GM19438 (cell line): ENCODE measurements around the gene GBGT1.
A peak's percentile ranks its signal among the peaks of the same experiment; 100 is the strongest.
"Not testable (repeated sequence)": the region's sequence is repeated elsewhere in the genome, so short reads cannot be mapped to it uniquely, and the experiment has no call there.

ENCODE experiments used
- ATAC-seq: cut with Tn5 transposase; IDR thresholded peaks from one replicate; pipeline ENCODE4 v1.9.1; 2021; ENCODE audit warnings: low read depth; ENCODE audit not compliant: unreplicated experiment

Gene GBGT1

GRCh38 chr9:133163504-133164172 lies at the start of gene GBGT1:
Gene GBGT1 (minus strand): TSS chr9:133163914. CDS start chr9:133162412, 1,502 bp downstream.
- peak; percentile 47 for ATAC-seq

DNA sequence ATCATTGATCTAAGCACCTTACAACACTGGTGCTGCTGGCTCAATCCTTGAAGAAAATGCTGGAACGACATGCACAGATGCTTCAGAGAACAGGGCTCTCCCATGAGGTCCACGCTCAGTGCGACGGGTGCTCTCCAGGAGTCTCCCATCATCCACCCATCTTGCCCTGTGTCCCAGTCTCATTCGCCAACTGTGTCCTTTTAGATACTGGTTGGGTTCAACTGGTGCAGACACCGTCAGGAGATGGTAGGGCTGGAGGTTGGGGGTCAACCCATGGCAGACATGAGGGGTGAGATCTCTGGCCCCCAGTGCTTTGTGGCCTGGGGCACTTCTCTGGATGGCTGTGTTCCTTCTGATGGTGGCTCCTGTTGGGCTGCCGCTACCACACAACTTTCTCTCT lies 46.9 kb upstream of the GBGT1 start:
- no peak for ATAC-seq

GRCh38 chr9:133210202-133210532 lies 46.5 kb upstream of the GBGT1 start:
- ATAC-seq, result no peak

DNA sequence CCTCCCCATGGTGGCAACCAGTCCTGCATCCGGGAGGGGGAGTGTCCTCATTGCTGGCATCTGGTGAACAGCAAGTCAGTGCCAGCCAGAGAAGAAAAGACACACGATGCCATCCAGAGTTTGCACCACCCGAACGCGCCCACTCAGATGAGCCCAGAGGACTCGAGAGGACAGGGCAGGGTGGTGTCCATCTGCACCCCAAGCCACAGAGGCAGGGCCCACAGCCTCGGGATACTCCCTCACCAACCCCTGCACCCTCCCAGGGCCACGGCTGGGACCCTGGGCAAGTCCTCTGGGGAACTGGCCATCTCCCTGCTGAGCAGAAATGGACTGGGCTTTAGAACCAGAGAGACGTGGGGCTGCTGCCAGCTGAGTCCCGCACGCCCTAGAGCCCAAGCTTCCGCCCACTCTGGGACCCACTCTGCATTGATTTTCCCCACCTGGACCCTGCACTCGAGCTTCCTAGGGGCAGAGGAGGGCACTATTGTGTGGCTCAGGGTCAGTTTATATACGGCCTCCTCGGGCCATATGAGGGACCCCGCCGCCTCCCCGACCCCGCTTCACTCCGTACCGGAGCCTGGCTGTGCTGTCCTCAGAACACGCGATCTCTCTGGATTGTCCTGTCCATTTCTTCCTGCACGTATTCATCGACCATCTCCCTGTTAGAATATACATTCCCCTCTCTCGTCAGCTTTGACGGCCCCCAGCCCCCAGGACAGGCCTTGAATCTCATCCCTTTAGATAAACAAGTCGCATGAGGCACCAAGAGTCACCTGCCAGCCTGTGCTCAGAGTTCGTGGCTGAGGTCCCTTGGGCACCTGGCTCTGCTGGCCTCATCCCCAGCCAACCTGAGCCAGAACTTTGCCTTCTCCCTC lies 45.9 kb upstream of the GBGT1 start:
- not testable (repeated sequence) for ATAC-seq

GRCh38 chr9:133208880-133209300 lies 45.2 kb upstream of the GBGT1 start, which contains the start of gene OBP2B:
Gene OBP2B (minus strand): TSS chr9:133209250. CDS start chr9:133209199, 51 bp downstream.
- ATAC-seq, result not testable (repeated sequence)

GRCh38 chr9:133208171-133208879 lies 44.6 kb upstream of the GBGT1 start:
- ATAC-seq, result not testable (repeated sequence)

- ATAC-seq, result no peak
These were observed 43.9 kb upstream of the GBGT1 start for GRCh38 chr9:133207540-133208170.

DNA sequence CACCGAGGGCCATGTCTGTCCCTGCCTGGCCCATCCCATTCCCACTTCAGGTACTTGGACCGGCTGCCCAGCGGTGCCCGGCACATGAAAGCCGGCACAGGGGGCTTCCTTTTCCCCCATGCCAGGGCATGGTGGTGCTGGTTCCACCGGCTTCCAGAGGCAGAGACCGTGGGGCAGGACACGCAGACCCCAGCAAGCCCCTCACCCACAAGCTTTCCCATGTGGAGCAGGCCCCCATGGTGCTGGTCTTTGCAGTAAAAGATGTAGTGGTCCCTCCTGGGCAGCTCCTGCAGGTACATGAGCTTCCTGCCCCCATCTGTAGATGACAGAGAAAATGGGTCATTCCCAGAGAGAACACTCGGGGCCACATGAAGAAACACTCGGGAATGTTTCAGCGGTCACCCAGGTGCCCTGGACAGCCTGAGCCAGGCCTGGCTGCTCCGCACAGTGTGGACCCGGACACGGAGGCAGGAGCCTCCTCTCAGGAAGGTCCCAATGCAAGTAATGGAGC lies 43.4 kb upstream of the GBGT1 start:
- ATAC-seq, result no peak

- no peak for ATAC-seq
These were observed 42.5 kb upstream of the GBGT1 start for GRCh38 chr9:133205996-133206931.

GRCh38 chr9:133205481-133205887 lies 41.8 kb upstream of the GBGT1 start:
- not testable (repeated sequence) for ATAC-seq

DNA sequence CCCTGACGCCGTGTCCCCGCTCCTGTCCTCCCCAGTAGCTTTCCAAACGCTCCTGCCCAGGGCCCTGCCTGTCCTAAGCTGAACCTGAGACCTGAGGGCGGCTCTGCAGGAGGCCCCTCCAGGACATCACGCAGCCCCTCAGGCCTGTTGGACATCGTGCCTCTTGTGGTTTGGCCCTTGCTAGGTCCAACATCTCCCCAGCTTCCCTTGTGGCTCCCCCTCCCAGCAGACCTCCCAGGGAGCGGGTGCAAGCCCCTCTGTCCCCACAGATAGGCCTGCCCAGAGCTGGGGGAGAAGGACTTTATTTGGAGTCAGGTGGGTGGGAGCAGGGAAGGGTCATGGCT lies 41.3 kb upstream of the GBGT1 start:
- no peak for ATAC-seq

DNA sequence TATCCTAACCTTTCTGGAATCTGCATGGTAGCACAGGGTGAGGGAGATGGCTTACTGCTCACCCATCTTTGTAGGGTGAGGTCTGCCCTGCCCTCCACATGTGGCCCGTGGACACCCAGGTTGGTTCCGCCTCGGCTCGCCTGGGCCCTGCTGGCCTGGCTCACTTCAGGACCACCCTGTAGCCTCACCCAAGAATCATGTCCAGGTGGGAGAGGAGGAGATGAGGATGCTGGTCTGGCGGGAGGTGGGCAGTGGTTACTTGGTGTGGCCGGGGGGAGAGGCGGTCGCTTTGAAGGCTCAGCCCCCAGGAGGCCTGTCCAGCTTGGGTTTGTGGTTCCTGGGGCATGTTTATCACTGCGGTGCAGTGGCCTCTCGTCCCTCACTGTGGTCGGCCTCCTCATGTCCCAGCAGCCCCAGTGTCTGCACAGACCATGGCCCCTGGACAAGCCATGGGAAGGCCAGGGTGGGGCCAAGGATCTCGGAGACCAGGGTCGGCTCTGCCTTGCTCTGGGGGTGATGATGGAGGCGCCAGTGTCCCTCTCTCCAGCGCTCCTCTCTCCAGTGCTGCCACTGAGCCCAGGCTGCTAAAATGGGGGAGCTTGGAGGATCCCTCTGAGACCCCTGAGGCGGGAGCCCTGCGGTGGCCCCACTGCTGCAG lies 40.8 kb upstream of the GBGT1 start:
- no peak for ATAC-seq

- no peak for ATAC-seq
These were observed 39.9 kb upstream of the GBGT1 start for GRCh38 chr9:133203506-133204075.

GRCh38 chr9:133202688-133203453 lies 39.2 kb upstream of the GBGT1 start:
- ATAC-seq, result no peak

DNA sequence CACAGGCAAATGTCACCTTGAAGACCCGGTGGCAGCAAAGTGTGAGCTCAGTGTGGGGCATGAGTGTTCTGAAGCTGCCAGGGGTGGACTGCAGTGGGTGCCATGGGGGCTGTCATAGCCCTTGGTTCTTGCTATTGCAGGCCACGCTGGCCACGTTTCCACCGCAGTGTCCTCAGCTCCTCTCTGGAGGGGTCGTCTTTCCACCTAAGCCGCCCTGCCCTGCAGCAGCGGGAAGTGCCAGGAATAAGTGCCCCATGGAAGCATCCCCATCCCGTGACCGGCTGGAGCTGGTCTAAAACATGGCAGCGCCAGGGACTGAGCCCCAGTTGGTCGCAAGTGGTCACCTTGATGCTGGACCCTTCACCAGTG lies 38.4 kb upstream of the GBGT1 start:
- no peak for ATAC-seq

- ATAC-seq, result no peak
These were observed 37.9 kb upstream of the GBGT1 start for GRCh38 chr9:133201424-133202144.

DNA sequence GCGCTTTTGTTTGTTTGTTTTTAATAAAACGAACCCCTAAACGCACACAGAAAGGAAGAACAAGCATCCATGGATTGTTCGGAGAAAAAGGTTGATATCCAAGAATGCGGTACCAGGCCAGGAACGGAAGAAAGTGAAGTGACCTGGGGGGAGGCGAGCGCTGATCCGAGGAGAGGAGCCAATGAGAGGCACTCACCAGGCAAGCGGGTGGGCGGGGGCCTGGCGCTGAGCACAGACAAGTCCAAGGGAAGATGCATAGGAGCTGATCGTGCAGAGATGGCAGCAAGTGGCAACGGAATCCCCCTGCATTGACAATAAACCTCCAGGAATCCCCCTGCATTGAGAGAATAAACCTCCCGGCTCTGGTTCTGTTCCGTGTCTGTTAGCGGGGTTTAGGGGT lies 36.9 kb upstream of the GBGT1 start:
- no peak for ATAC-seq
